K562 (cell line): ENCODE data around the gene SLC49A3. TPM values are rescaled to one million over a fixed set of nuclear protein-coding genes. Genes with fewer than 3 reads are reported as not detected.

Experiments used
- CREB1 ChIP-seq, 2 experiments: sonication (generic) in 1 of 2; formaldehyde crosslinking in 1 of 2; IDR thresholded peaks; 2 replicates each; pipeline versions ENCODE4 v1.6.1 to v1.8.0; 2012 to 2022; ENCODE audit warnings: inconsistent platforms in 1 of 2, mild to moderate bottlenecking in 1 of 2, missing genetic modification reagents in 1 of 2, moderate library complexity in 1 of 2
- CREM ChIP-seq: IDR thresholded peaks from 2 replicates; pipeline ENCODE4 v1.6.1; 2014; ENCODE audit warnings: antibody characterized with exemption, low read depth
- ESRRA ChIP-seq: fragments of 450-650 bp; IDR thresholded peaks from 2 replicates; pipeline ENCODE4 v1.6.1; 2014; ENCODE audit warnings: low read depth, mild to moderate bottlenecking, moderate library complexity, borderline replicate concordance
- LARP7 ChIP-seq: fragments of 450-650 bp; IDR thresholded peaks from 2 replicates; pipeline ENCODE4 v1.6.1; 2016
- NEUROD1 ChIP-seq: fragments of 150-350 bp; IDR thresholded peaks from 2 replicates; pipeline ENCODE4 v1.6.1; 2014; ENCODE audit warnings: borderline replicate concordance, low read length, low read depth; ENCODE audit not compliant: partially characterized antibody
- NR4A1 ChIP-seq, 2 experiments: fragments of 250-450 bp in 1 of 2; fragments of 450-650 bp in 1 of 2; sonication (Bioruptor Pico) in 1 of 2; IDR thresholded peaks; 2 replicates each; pipeline versions ENCODE4 v1.4.0 to v1.6.1; 2016 to 2020; ENCODE audit warnings: mild to moderate bottlenecking in 2 of 2, missing compliant biosample characterization in 1 of 2, missing genetic modification characterization in 1 of 2, moderate library complexity in 1 of 2
- NRF1 ChIP-seq, 2 experiments: fragments of 450-650 bp; IDR thresholded peaks in 1 of 2; conservative IDR thresholded peaks in 1 of 2; 2 replicates each; pipeline ENCODE4 v1.6.1; 2014; ENCODE audit warnings: mild to moderate bottlenecking in 2 of 2
- PCBP2 ChIP-seq: fragments of 200-400 bp; formaldehyde crosslinking; IDR thresholded peaks from 2 replicates; pipeline ENCODE4 v1.6.1; 2018; ENCODE audit warnings: low read length, low read depth, mild to moderate bottlenecking, moderate library complexity; ENCODE audit not compliant: poor library complexity, severe bottlenecking
- RB1 ChIP-seq: fragments of 450-650 bp; IDR thresholded peaks from 2 replicates; pipeline ENCODE4 v1.6.1; 2017; ENCODE audit warnings: low read depth, mild to moderate bottlenecking
- SMC3 ChIP-seq: conservative IDR thresholded peaks from 2 replicates; pipeline ENCODE4 v1.6.1; 2011; ENCODE audit warnings: low read depth, low read length, improper control_type of control experiment; ENCODE audit not compliant: insufficient read depth
- SRSF9 ChIP-seq: fragments of 200-400 bp; formaldehyde crosslinking; IDR thresholded peaks from 2 replicates; pipeline ENCODE4 v1.6.1; 2017; ENCODE audit warnings: low read depth, low read length, borderline replicate concordance
- TEAD4 ChIP-seq, 2 experiments: sonication (generic) in 1 of 2; formaldehyde crosslinking in 1 of 2; IDR thresholded peaks; 2 replicates each; pipeline versions ENCODE4 v1.6.1 to v1.8.0; 2012 to 2022; ENCODE audit warnings: borderline replicate concordance in 1 of 2, inconsistent platforms in 1 of 2, low read length in 1 of 2, mild to moderate bottlenecking in 1 of 2, missing genetic modification reagents in 1 of 2
- TOE1 ChIP-seq, 2 experiments: fragments of 450-650 bp in 1 of 2; sonication (generic) in 1 of 2; formaldehyde crosslinking in 1 of 2; IDR thresholded peaks; 2 replicates each; pipeline versions ENCODE4 v1.7.1 to v1.8.0; 2016 to 2022; ENCODE audit warnings: borderline replicate concordance in 2 of 2, mild to moderate bottlenecking in 2 of 2, antibody characterized with exemption in 1 of 2, inconsistent platforms in 1 of 2, low read depth in 1 of 2, missing genetic modification reagents in 1 of 2, moderate library complexity in 1 of 2
- polyA plus RNA-seq, 8 experiments: library from polyadenylated mRNA; depleted of rRNA in 4 of 8; stranded (reverse) in 5 of 8; unstranded in 3 of 8; fragments of >200 nt; fragmentation: Nextera tagmentation in 2 of 8; fragmentation: Illumina TruSeq in 1 of 8; extraction: Ambion mirVana in 2 of 8; extraction: Trizol in 1 of 8; gene quantifications; 2 replicates each; pipeline versions ENCODE4 v1.2.1 to v1.2.3, GENCODE V29; 2011 to 2014; ENCODE audit warnings: inconsistent platforms in 1 of 8, missing spikeins in 1 of 8
- total RNA-seq, 7 experiments: library from RNA; depleted of rRNA in 6 of 7; stranded (reverse); fragments of >200 nt in 6 of 7; fragmentation: Illumina TruSeq in 2 of 7; extraction: Trizol in 2 of 7; gene quantifications; 2 replicates each; pipeline versions ENCODE4 v1.2.1 to v1.2.3, GENCODE V29; 2011 to 2021; ENCODE audit warnings: low replicate concordance in 1 of 7
- TF ChIP-seq, protein P1 (sequence below): IDR thresholded peaks from 2 replicates; pipeline ENCODE4 v1.6.1; 2011; ENCODE audit warnings: borderline replicate concordance, low read depth, mild to moderate bottlenecking, moderate library complexity, low read length; ENCODE audit not compliant: insufficient read depth, poor library complexity, severe bottlenecking
- TF ChIP-seq, protein P2 (sequence below): fragments of 250-450 bp; sonication (Bioruptor Pico); IDR thresholded peaks from 2 replicates; pipeline ENCODE4 v1.5.0; 2021; ENCODE audit warnings: mild to moderate bottlenecking, borderline replicate concordance
- TF ChIP-seq, protein P3 (sequence below): sonication (generic); formaldehyde crosslinking; IDR thresholded peaks from 2 replicates; pipeline ENCODE4 v1.8.1; 2023; ENCODE audit warnings: mild to moderate bottlenecking, missing genetic modification reagents

The SLC49A3 gene
- total and polyA plus RNA-seq, 9 of the 15 experiments (the other 6 are each of a cell fraction or from before 2014, with no cell fraction given), result 0.24 to 0.41 TPM; not detected in 7

DNA sequence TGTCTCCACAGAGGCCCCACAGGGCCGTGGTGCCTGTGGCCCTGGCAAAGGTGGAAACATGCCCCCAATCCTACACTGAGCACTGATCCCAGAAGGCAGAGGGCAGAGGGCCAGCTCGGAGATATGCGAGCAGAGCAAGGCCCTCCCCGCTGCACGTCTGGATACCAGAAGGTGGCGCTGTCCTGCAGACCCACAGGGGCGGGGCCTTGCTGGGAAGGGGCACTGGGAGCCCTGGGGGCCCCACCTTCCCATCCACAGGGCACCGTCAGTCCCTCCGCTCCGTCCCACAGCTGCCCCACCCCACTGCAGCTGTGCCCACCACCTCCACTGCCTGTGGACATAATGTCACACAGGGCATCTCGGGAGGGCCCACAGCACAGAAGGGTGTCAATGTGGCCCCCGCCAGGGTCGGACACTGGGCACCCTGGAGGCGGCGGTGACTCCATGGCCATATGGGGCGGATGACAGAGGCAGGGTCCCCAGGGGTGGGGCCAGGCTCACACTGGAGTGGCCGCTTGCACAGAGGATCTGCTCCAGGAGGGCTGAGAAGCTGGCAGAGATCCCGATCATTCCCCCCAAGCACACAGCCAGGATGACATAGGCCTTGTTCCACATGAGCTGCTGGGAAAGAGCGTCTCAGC, 4.8 kb downstream of the SLC49A3 start (continued):
- no peak for TF ChIP-seq PCBP2
- TF ChIP-seq, protein P1, sequence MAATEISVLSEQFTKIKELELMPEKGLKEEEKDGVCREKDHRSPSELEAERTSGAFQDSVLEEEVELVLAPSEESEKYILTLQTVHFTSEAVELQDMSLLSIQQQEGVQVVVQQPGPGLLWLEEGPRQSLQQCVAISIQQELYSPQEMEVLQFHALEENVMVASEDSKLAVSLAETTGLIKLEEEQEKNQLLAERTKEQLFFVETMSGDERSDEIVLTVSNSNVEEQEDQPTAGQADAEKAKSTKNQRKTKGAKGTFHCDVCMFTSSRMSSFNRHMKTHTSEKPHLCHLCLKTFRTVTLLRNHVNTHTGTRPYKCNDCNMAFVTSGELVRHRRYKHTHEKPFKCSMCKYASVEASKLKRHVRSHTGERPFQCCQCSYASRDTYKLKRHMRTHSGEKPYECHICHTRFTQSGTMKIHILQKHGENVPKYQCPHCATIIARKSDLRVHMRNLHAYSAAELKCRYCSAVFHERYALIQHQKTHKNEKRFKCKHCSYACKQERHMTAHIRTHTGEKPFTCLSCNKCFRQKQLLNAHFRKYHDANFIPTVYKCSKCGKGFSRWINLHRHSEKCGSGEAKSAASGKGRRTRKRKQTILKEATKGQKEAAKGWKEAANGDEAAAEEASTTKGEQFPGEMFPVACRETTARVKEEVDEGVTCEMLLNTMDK, result peak; percentile 92
- no peak for TF ChIP-seq TOE1 (IDR thresholded peaks at IDR 0.05; ENCODE audit: borderline replicate concordance)
- peak; percentile 72; the same call in 1 of the 2 replicates for TF ChIP-seq TOE1 (CRISPR knock-in tag; IDR thresholded peaks at IDR 0.05; ENCODE audit: borderline replicate concordance, low read depth)
- no peak for TF ChIP-seq LARP7
- TF ChIP-seq NRF1 (conservative IDR thresholded peaks at IDR 0.05 in 1 of 2, IDR thresholded peaks at IDR 0.05 in 1 of 2), result 0 out of 4 replicates have a peak, but pooled peaks of 1 of the 2 experiments have one; percentile 10
- no peak for TF ChIP-seq SRSF9
- TF ChIP-seq TEAD4 (IDR thresholded peaks at IDR 0.05; ENCODE audit: low read length), result 0 out of 2 replicates have a peak, but pooled peaks have one; percentile 11
- no peak for TF ChIP-seq TEAD4 (CRISPR knock-in tag; IDR thresholded peaks at IDR 0.05; ENCODE audit: borderline replicate concordance)
- no peak for TF ChIP-seq NR4A1 (CRISPR knock-in tag; IDR thresholded peaks at IDR 0.05)
- 0 out of 2 replicates have a peak, but pooled peaks have one; percentile 40 for TF ChIP-seq NR4A1 (tag; IDR thresholded peaks at IDR 0.05)
- TF ChIP-seq, protein P2, sequence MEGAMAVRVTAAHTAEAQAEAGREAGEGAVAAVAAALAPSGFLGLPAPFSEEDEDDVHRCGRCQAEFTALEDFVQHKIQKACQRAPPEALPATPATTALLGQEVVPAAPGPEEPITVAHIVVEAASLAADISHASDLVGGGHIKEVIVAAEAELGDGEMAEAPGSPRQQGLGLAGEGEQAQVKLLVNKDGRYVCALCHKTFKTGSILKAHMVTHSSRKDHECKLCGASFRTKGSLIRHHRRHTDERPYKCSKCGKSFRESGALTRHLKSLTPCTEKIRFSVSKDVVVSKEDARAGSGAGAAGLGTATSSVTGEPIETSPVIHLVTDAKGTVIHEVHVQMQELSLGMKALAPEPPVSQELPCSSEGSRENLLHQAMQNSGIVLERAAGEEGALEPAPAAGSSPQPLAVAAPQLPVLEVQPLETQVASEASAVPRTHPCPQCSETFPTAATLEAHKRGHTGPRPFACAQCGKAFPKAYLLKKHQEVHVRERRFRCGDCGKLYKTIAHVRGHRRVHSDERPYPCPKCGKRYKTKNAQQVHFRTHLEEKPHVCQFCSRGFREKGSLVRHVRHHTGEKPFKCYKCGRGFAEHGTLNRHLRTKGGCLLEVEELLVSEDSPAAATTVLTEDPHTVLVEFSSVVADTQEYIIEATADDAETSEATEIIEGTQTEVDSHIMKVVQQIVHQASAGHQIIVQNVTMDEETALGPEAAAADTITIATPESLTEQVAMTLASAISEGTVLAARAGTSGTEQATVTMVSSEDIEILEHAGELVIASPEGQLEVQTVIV, result no peak
- peak; percentile 47 for TF ChIP-seq NEUROD1
- TF ChIP-seq CREB1 (IDR thresholded peaks at IDR 0.05), result 0 out of 2 replicates have a peak, but pooled peaks have one; percentile 23
- TF ChIP-seq CREB1 (CRISPR knock-in tag; IDR thresholded peaks at IDR 0.05), result peak; percentile 44; the same call in 1 of the 2 replicates
- peak; percentile 69 for TF ChIP-seq RB1
- TF ChIP-seq SMC3, result peak; percentile 64
- peak; percentile 59; the same call in 1 of the 2 replicates for TF ChIP-seq ESRRA
- TF ChIP-seq, protein P3, sequence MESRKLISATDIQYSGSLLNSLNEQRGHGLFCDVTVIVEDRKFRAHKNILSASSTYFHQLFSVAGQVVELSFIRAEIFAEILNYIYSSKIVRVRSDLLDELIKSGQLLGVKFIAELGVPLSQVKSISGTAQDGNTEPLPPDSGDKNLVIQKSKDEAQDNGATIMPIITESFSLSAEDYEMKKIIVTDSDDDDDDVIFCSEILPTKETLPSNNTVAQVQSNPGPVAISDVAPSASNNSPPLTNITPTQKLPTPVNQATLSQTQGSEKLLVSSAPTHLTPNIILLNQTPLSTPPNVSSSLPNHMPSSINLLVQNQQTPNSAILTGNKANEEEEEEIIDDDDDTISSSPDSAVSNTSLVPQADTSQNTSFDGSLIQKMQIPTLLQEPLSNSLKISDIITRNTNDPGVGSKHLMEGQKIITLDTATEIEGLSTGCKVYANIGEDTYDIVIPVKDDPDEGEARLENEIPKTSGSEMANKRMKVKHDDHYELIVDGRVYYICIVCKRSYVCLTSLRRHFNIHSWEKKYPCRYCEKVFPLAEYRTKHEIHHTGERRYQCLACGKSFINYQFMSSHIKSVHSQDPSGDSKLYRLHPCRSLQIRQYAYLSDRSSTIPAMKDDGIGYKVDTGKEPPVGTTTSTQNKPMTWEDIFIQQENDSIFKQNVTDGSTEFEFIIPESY (CRISPR knock-in tag), result peak; percentile 44; the same call in 1 of the 2 replicates
- TF ChIP-seq CREM, result peak; percentile 59
